Activated CD4-positive, alpha-beta T cell treated with anti-CD3 and anti-CD28 coated beads for 4 hours (primary cell): ENCODE results near the gene PHRF1.

Experiments used
- DNase-seq, 2 donors: peaks; one replicate each; pipeline ENCODE4 v3.0.0-alpha.2; 2020

The PHRF1 gene

DNA sequence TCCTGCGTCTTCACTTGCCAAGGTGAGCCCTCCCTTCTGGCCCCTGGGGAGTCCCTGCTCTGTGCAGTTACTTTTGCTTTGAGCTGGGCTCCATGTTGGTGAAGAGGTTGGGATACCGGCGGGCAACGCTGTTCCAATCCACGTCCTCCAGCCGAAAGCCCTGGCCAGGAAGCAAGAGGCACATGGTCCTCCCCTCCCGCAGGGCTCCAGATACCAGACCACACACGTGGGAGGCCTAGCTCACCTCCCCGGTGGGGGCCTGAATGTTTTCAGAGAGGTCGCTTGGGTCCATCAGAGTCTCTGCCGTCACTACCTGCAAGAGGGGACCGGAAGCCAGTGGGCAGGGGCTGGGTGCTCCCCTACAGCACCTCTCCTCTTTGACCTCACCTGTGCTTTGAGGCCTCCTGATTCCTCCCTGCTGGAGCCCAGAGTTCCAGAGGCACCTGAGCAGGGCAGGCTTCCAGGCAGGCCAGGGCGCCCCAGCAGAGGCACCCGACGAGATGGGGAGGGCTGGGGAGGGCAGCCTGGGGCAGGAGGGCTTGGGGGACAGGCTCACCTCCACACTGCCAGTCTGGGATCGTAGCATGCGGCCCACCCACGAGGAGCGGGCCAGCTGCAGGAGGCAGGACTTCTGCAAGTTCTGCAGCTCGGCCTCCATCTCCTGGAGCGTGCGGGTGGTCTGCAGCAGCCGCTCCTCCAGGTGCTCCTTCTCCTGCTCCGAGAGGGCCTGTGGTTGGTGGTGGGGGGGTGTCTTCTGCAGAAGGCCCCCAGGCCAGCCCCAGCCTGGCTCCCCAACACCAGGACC is 18.7 kb upstream of the PHRF1 start:
- DNase-seq, result no peak

DNA sequence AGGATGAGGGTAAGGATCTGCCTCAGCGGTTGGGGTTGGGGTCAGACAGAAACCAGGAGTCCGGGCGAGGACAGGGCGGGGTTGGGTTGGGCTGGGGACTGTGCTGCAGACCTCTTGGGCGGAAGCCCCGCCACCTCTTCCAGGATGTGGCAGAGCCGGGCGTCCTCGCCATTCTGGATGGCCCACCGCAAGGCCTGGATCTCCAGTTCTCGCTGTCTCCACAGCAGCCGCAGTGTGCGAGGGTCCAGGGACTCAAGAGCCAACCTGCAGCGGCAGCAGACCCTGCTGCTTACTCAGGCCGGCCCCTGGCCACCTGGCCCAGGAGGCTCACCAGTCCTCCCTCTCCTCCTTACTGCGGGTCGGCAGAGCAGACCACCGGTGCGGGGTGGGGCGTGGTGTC is 17.8 kb upstream of the PHRF1 start:
- no peak for DNase-seq

DNA sequence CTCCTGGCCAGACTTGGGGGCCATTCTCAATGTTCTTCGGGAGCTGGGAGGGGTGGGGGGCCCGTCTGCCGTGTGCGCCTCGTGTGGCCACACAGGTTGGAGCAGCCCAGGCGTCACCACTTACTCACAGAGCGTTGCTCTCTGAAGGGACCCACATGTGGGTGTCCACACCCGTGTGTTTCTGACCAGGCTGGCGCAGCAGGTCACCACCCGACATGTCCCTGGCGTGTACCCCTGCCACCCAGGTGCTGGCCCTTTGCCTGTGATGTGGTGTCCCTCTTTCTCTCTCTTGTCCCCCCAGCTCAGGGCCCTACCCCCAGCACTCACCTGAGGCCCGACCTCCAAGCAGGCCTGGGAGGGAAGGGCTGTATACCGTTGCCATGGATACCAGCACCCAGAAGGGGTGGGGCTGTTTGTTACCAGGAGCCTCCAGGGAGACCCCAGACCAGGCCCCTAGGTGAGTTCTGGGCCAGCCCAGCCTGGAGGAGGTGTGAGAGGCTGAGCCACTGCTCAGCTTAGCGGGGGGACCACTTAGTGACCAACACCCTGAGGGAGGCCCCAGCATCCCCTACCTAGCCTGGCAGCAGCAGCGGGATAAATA is 17.1 kb upstream of the PHRF1 start:
- DNase-seq, result no peak

DNA sequence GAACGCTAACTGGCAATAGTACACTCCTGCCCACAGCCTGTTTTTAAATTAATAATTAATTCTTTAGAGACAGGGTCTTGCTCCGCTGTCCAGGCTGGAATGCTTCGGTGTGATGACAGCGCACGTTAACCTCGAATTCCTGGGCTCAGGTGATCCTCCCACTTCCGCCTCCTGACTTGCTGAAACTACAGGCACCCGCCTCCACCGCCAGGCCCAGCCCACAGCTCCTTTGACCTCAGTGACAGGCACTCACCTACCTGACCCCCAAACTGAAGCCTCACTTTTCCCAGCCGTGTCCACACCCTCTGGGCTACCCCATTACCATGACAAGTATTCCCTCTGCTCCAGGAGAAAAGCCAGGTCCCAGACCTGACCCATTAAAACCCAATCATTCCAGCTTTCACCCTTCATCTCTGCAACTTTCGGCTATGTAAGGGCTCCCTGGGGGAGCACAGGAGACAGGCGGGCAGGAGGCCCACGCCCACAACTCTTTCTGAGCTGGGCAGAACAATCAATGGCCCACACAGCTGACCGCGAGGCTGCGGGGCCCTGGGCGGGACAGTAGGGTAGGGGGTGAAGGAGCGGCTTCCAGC is 16.5 kb upstream of the PHRF1 start:
- DNase-seq, result no peak

DNA sequence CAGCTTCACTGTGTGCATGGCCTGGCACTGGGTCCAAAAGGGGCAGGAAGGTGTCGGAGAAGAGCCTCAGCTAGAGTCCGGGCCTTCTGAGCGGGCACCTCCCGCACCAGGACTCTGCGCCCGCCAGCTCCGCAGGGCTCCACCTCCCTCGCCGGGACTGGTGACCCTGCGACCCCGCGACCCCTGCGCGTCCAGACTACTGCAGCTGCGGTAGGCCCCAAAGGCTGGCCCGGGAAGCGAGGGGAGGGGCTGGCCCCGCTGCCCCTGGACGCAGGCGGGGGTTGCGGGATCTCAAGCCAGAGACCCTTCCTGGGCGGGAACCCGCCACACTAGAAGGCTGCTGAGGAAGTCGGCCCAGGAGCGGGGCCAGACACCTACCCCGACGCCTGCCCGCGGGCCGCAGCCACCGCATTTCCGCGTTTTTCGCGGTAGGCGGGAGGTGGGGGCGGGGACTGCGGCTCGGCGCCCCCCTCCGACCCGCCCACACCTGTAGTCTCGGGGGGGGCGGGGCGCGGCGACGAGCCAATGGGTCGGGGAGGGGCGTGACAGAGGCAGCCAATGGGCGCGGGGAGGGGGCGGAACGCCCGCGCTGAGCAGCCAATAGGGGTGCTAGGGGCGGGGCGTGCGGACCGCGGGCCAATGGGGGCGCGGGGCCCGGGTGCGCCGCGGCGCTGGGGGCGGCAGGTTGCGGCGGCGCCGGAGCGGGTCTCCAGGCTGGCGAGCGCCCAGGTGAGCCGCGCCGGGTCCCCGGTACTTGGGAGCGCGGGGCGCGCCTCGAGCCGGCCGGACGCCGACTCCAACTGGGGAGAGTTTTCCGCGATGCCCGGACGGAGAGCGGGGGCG is 15.7 kb upstream of the PHRF1 start, which contains the start of the genes LMNTD2 and RASSF7:
LMNTD2 (minus strand) TSS at position 434 of the 843 bp plus-strand sequence; CDS start at position 412, 22 bp downstream.
RASSF7 (plus strand) TSS at position 666 of the 843 bp plus-strand sequence. CDS start 799 bp downstream, outside the sequence.
- DNase-seq, result peak; percentile 98

DNA sequence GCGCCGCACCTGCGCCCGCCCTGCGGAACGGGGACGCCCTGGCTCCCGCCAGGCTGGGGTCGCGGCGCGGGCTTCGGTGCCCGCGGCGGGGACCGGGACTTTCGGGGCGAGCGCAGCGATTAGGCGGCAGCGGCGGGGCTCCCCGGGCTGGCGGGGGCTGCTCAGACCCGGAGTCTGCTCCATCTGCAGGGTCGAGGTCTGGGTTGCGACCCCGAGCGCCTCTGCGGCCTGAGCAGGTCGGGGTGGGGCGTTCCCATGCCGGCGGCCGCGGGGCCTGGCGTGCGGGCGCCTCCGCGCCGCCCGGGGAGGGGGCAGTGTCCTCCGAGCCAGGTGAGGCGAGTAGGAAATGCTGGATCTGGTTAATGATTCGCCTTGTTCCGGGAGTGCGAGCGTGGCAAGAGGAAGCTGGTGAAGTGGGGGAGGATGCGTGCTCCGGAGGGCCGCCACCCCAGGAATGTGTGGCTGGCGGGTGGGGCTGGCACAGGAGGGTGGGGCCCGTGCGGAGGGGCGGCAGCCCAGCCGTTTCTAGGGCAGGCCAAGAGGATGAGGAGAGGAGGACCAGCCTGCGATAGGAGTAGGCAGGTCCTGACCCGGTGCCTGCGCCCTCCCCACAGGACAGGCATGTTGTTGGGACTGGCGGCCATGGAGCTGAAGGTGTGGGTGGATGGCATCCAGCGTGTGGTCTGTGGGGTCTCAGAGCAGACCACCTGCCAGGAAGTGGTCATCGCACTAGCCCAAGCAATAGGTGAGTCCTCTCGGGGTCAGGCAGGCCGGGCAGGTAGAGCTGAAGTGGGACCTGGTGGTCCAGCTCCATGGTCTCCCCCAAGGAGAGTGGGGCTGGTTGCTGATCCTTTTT is 14.9 kb upstream of the PHRF1 start:
- no peak for DNase-seq

DNA sequence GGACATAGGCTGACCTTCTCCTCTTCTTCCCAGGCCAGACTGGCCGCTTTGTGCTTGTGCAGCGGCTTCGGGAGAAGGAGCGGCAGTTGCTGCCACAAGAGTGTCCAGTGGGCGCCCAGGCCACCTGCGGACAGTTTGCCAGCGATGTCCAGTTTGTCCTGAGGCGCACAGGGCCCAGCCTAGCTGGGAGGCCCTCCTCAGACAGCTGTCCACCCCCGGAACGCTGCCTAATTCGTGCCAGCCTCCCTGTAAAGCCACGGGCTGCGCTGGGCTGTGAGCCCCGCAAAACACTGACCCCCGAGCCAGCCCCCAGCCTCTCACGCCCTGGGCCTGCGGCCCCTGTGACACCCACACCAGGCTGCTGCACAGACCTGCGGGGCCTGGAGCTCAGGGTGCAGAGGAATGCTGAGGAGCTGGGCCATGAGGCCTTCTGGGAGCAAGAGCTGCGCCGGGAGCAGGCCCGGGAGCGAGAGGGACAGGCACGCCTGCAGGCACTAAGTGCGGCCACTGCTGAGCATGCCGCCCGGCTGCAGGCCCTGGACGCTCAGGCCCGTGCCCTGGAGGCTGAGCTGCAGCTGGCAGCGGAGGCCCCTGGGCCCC is 14.1 kb upstream of the PHRF1 start:
- DNase-seq, result no peak

DNA sequence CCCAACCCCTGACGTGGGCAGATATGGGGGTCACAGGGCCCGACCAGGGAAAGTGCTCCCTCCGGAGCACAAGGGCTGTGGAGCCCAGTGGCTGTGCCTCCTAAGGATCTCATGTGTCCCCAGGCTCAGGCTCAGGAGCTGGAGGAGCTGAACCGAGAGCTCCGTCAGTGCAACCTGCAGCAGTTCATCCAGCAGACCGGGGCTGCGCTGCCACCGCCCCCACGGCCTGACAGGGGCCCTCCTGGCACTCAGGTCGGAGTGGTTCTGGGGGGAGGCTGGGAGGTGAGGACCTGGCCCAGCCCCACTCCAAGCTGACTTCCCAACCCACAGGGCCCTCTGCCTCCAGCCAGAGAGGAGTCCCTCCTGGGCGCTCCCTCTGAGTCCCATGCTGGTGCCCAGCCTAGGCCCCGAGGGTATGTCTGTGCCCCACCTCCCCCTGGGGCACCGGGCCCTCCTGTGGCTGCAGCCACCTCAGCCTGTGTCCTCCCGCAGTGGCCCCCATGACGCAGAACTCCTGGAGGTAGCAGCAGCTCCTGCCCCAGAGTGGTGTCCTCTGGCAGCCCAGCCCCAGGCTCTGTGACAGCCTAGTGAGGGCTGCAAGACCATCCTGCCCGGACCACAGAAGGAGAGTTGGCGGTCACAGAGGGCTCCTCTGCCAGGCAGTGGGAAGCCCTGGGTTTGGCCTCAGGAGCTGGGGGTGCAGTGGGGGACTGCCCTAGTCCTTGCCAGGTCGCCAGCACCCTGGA is 13.0 kb upstream of the PHRF1 start:
- no peak for DNase-seq

DNA sequence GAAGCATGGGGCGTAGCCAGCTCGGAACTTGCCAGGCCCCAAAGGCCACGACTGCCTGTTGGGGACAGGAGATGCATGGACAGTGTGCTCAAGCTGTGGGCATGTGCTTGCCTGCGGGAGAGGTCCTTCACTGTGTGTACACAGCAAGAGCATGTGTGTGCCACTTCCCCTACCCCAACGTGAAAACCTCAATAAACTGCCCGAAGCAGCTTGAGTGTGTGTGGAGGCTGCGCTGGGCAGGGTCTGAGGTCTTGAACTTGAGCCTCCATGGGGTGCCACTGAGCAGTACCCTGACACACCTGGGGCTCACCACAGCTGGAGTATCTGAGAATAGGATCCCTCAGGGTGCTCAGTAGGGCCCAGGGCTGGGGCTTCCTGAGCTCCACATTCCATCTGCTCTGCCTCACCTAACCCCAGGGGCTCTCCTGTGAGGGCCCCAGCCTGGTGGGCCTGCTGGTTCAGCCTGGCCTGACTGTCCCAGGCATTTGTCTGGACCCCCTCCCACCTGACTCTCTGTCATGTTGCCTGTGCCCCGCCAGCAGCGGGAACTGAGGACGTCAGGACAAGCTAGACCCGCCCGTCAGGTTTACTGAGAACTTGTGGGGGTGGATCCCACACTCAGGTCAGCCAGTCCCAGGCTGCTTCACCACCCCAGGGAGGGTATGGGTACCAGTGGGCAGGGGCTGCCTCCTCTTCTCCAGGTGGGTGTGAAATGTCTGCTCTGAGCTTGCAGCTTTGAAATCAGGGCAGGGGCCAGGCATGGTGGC is 12.3 kb upstream of the PHRF1 start:
- no peak for DNase-seq

DNA sequence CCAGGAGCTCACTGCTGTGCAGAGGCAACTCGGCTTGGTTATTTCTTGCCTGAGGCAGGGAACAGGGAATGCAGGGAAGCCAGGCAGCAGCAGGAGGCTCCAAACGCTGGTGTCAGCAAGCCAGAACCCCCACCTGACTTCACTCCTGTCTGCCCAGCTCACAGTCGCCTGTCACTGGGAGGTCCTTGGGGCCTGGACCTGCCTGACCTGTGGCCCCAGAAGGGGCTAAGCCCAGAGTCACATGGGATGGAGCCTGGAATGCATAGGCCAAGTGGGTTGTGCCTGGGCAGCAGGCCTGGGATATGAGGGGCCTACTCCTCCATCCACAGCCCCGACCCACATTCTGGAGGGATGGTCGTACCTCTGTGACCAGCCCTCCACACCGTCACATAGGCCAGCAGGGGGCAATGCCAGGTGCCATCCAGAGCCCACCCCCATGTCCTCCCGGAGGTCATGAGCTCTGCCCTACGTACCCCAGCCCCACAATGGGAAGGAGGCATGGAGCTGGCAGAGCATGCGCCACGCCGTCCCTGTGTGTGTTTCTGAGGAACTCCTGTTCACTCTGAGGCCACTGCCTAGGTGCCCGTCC is 10.3 kb upstream of the PHRF1 start:
- DNase-seq, result no peak

DNA sequence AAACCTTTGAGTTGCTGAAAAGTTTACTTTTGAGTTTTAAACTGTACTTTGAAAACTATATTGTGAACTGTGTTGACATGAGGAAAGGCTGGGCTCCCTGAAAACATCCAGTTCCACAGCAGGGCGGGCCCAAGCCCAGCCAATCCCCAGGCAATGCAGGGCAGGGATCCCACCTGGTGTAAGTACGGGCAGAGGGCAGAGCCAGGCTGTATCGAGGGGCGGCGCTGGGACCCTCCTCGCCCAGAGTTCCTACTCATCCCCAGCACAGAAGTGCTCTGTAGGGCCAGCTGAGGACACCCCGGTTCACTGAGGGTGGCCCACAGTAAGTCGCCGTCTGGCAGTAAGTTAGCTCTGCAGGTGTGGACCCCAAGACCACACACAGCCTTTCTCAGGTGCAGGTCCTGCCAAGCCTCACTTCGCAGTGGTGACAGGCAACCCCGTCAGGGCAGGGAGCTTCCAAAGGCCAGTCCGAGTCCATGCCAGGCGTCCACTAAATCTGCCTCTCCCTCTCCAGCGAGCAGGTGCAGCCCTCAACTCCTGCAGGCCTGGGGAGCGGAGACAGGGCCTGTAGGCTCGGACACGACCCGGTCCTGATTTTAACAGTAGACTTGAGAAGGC is 9.2 kb upstream of the PHRF1 start:
- DNase-seq, result no peak

DNA sequence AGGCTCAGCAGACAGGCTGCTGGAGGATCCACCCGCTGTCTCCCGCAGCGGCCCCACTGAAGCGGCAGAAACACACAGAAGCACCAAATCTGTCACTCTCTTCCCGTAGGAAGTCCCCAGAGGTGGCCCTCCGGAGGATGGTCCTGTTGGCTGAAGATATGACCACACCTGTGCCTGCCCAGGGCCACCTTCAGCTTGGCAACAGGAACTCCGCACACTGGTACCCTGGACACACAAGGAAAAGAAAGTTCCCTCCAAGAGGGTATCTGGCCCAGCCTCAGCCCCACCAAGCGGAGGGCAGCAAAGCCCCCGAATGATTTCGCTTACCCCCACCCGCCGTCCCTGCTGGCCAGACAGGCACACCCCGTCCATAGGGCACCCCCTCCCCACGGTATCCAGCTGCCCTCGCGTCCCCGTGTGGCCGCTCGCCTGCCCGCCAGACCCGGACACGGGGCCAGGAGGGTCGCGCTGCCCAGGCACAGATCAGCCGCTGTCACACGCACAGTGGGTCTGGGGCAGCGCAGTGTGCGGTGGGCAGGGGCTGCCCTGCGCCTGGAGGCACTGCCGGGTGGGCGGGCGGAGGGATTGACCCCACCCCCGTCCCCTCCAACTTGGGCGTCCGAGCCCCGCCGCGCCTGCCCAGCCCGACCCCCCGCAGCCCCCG is 8.5 kb upstream of the PHRF1 start:
- DNase-seq, result no peak

DNA sequence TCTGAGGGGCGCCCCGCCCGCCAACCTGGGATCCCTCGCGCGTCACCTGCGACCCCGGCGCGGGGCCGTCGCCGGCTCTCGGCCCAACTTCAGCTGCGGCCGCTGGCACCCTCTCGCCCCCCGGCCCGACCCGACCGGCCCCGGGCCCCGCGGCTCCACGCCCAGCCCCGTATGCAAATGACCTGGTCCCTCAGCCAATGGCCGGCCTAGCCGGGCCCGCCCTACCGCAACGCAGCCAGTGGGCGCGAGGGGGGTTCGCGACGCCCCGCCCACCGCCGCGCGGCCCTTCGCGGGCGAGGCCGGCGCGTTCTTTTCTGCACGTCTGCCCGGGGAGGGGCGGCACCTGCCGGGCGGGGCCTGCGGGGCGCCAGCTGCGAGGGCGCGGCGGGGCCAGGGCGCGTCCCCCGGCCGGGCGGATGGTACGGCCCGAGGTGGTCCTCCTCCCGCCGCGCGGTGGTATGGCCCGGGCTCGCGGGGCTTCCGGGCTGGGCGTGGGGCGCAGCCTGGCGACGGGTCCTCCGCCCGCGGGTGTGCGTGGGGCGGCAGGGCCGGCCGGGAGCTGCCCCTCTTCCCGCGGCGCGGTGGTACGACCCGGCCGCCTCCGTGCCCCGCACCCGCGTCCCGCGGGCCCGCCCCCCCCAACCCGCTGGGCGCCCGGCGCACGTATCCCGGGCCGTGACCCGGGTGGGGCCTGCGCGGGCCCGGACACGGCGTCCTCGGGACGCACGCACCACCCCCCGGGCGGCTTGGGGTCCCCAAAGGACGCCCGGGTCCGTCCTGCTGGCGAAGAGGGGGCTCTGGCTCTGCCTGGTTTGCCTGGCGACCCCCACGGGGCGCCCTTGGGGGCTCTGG is 7.7 kb upstream of the PHRF1 start:
- peak; percentile 84 to 87 for DNase-seq

DNA sequence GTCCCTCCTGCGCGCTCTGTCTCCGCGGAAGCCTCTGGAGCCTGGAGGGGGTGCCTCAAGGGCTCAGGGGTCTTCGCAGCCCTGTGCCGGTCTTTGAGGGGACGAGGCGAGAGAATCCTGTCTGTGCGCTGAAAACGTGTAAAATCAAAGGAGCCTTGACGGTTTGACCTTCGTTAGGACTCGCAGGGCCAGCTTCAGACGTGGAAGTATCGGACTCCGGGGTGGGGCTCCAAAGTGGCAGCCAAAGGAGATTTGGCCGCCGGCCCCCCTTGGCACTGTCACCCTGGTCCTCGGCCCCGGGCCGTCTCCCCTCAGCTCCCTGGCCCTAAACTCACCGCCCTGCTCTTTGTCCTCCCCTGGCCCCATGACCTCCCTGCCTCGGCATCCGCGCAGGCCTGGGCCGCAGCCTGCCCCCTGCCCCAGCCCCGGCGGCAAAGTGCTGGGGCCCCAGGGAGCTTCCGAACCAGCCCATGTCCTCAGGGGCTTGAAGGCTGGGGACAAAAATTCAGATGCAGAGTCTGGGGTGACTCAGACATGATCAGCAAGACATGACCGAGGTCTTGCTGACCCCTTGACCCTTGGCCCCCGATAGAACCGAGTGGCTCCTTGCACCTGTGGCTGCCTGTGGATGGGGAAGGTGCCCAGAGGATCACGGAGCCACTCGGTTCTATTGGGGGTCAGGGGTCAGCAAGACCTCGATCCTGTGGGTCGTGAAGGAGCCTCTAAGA is 6.9 kb upstream of the PHRF1 start:
- DNase-seq, result no peak

DNA sequence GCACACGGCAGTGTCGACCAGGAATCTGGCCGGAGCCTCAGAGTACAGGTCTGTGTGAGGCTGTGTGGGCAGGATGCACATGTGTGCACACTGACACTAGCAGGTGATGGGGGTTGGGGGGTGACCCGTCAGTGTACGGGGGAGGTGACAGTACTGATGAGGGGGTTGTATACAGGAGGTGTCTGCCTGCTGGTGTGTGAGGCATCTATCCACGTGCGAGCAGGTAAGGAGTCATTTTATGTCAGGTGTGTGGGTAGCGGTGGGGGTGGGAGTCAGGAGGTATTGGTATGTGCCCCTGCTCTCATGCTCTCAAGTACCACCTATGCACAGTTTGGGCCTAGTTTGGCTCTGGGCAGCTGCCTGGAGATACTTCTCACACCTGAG is 4.5 kb upstream of the PHRF1 start:
- no peak for DNase-seq

DNA sequence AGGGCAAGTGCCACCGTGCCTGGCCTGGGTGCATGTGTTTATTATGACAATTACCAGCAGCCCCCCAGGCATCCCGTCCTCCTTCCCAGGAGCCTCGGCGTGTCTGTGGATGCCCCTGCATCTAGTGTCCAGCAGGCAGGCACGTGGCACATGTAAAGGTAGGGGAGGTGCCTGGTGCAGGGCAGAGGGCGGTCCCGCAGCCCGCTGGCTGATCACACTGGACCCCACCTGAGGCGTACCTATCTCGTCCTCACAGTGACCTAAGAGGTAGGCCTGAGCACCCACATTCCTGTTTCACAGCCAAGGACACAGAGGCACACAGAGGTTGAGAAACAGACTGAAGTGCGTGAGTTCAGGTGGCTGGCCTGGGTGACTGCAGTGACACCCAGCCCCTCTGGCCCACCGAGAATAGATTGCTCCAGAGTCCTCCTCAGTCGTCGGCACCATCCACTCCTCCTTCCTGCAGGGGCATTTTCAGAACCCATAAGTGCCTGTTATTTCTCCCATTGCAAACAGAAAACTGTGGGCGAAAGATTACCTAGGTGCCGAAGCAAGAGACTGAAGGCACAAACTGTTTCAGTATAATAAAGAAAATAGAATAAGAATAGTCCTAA is 3.0 kb upstream of the PHRF1 start:
- DNase-seq, result no peak
